HG02981 (cell line): Measurements from ENCODE around the gene LOC101059915.

Experiments used
- ATAC-seq: cut with Tn5 transposase; IDR thresholded peaks from one replicate; pipeline ENCODE4 v1.9.1; 2021; ENCODE audit warnings: mild to moderate bottlenecking, moderate library complexity; ENCODE audit not compliant: unreplicated experiment

Gene LOC101059915

GRCh38 chrX:71667328-71668247 lies at the start of gene LOC101059915:
Gene LOC101059915 (plus strand): TSS chrX:71667546.
- no peak for ATAC-seq

GRCh38 chrX:71617742-71618141 lies 49.6 kb upstream of the LOC101059915 start:
- ATAC-seq, result no peak

GRCh38 chrX:71618303-71618721 lies 49.0 kb upstream of the LOC101059915 start, which contains the start of gene CXCR3:
Gene CXCR3 (minus strand): TSS chrX:71618511. CDS start chrX:71618449, 62 bp downstream.
- ATAC-seq, result peak; percentile 53

GRCh38 chrX:71618787-71619186 lies 48.6 kb upstream of the LOC101059915 start:
- ATAC-seq, result no peak

- no peak for ATAC-seq
Measured at GRCh38 chrX:71619193-71619592, 48.2 kb upstream of the LOC101059915 start.

GRCh38 chrX:71619986-71620385 lies 47.4 kb upstream of the LOC101059915 start:
- no peak for ATAC-seq

GRCh38 chrX:71621603-71622002 lies 45.7 kb upstream of the LOC101059915 start:
- no peak for ATAC-seq

GRCh38 chrX:71622032-71622575 lies 45.2 kb upstream of the LOC101059915 start:
- ATAC-seq, result no peak

- peak; percentile 43 for ATAC-seq
Measured at GRCh38 chrX:71622576-71623450, 44.5 kb upstream of the LOC101059915 start.

- ATAC-seq, result no peak
Measured at GRCh38 chrX:71623714-71624113, 43.6 kb upstream of the LOC101059915 start.

- ATAC-seq, result no peak
Measured at GRCh38 chrX:71625471-71625870, 41.9 kb upstream of the LOC101059915 start.

GRCh38 chrX:71626576-71626975 lies 40.8 kb upstream of the LOC101059915 start:
- no peak for ATAC-seq

- ATAC-seq, result no peak
Measured at GRCh38 chrX:71627588-71628404, 39.5 kb upstream of the LOC101059915 start.

GRCh38 chrX:71629467-71629866 lies 37.9 kb upstream of the LOC101059915 start:
- peak; percentile 55 for ATAC-seq

- peak; percentile 62 for ATAC-seq
Measured at GRCh38 chrX:71632923-71633657, 34.3 kb upstream of the LOC101059915 start.

GRCh38 chrX:71634366-71634765 lies 33.0 kb upstream of the LOC101059915 start:
- no peak for ATAC-seq

- ATAC-seq, result no peak
Measured at GRCh38 chrX:71636438-71637252, 30.7 kb upstream of the LOC101059915 start.

GRCh38 chrX:71637253-71637618 lies 30.1 kb upstream of the LOC101059915 start:
- ATAC-seq, result no peak

- ATAC-seq, result peak; percentile 31
Measured at GRCh38 chrX:71637848-71638247, 29.5 kb upstream of the LOC101059915 start.
